Epithelial cell of prostate (primary cell): ENCODE data around the gene RHBG.
A peak's percentile ranks its signal among the peaks of the same experiment; 100 is the strongest.
"Not testable (repeated sequence)": the region's sequence is repeated elsewhere in the genome, so short reads cannot be mapped to it uniquely, and the experiment has no call there.

Source experiments
- DNase-seq: peaks from one replicate; pipeline ENCODE4 v3.0.0-alpha.2; 2011; ENCODE audit warnings: low read depth, low spot score
- H3K27ac ChIP-seq: fragments of 450-650 bp; 2 replicates; pipeline ENCODE4 v1.5.1; 2017; ENCODE audit warnings: mild to moderate bottlenecking

RHBG gene, protein sequence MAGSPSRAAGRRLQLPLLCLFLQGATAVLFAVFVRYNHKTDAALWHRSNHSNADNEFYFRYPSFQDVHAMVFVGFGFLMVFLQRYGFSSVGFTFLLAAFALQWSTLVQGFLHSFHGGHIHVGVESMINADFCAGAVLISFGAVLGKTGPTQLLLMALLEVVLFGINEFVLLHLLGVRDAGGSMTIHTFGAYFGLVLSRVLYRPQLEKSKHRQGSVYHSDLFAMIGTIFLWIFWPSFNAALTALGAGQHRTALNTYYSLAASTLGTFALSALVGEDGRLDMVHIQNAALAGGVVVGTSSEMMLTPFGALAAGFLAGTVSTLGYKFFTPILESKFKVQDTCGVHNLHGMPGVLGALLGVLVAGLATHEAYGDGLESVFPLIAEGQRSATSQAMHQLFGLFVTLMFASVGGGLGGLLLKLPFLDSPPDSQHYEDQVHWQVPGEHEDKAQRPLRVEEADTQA

DNA sequence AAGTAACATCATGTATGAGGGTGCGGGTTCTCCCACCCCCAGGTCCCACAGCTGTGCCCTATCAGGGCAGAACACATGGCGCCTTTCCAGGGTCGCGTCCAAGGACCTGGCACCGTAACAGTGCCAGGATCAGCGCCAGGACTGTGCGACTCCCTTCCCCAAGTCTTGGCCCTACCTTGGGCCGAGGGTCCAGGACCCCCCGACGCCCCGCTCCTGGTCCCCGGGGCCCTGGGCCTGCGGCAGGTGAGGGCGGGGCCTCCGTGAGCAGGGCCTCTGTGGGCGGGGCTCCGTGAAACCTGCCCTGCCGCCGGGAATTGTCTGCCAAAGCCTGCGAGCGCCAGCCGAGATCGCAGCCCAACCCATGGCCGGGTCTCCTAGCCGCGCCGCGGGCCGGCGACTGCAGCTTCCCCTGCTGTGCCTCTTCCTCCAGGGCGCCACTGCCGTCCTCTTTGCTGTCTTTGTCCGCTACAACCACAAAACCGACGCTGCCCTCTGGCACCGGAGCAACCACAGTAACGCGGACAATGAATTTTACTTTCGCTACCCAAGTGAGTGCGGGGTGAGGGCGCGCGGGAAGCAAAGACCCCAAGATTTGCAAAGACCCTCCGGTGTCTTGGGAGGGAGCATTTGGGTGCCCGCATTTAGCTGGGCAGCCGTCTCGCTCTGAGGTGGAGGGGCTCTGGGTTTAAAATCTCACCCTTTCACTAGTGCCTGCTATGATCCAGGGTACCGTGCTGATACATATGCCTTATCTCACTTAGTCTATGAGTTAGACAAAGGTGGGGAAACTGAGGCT lies at the start of gene RHBG:
Gene RHBG, plus strand, starts transcription at position 323 of the 796 bp plus-strand sequence. Its CDS starts 39 bp downstream, at position 362.
- DNase-seq: no peak
- H3K27ac ChIP-seq: no peak within 1 kb of the TSS

DNA sequence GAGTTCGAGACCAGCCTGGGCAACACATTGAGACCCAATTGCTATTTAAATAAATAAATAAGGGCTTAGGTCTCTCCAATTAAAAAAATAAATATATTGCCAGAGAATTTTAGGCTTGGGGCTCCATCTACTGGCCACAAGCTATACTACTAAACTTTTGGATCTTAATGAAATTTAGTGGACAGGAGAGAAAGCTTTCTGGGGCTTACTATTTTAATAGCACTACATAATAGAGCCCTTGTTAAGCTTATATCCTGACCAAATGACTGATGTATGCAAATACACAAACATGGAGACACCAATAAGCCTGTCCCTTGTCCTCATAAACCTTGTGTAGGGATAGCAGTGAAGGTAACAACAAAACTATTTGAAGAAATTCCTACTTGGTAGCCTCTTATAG lies 49.3 kb upstream of the RHBG start:
- no peak overlapping the region for H3K27ac ChIP-seq
- no peak for DNase-seq

DNA sequence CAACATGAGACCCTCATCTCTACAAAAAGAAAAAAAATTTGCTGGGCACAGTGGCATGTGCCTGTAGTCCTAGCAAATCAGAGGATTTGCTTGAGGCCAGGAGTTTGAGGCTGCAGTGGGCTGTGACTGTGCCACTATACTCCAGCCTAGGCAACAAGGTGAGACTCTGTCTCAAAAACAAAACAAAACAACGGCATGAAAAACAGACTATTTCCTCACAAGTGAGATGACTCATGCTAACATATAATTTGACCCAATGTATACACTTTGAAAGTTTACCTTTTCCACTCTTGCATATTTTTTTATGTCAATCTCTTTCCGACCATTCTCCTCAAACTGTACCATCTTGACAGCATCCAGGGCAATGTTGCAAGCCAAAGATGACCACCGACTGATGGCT lies 48.5 kb upstream of the RHBG start:
- H3K27ac ChIP-seq: no peak overlapping the region

DNA sequence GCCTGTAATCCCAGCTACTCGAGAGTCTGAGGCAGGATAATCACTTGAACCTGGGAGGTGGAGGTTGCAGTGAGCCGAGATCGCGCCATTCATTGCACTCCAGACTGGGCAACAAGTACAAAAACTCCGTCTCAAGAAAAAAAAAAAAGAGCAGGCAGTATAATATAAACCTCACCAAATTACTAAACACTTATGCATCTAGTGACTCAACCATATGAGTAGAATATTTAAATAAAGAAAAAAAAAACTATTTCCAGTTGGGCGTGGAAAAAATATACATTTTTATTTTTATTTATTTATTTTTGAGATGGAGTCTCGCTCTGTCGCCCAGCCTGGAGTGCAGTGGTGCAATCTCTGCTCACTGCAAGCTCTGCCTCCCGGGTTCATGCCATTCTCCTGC lies 45.8 kb upstream of the RHBG start:
- DNase-seq: not testable (repeated sequence)
- peak overlapping the region; percentile 17 for H3K27ac ChIP-seq

More for the DNA sequence above, 48.5 kb upstream of the RHBG start:
- no peak for DNase-seq

DNA sequence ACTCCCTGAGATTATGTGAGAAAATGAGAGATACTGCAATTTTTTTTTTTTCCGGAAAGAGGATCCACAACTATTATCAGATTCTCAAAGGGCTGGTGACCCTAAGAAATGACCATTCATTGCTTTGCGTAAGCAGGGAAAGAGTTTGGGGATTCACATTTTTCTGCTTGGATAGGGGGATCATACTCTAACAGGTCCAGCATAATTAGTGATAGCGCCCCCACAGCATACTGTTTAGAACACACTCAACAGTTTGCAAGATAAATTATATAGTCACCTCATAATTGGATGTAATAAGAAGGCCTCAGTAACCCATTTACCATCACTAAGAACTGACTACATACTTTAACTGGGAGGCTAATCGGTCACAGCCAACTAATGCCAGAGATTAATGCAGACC lies 32.8 kb upstream of the RHBG start:
- DNase-seq: no peak
- H3K27ac ChIP-seq: no peak overlapping the region

DNA sequence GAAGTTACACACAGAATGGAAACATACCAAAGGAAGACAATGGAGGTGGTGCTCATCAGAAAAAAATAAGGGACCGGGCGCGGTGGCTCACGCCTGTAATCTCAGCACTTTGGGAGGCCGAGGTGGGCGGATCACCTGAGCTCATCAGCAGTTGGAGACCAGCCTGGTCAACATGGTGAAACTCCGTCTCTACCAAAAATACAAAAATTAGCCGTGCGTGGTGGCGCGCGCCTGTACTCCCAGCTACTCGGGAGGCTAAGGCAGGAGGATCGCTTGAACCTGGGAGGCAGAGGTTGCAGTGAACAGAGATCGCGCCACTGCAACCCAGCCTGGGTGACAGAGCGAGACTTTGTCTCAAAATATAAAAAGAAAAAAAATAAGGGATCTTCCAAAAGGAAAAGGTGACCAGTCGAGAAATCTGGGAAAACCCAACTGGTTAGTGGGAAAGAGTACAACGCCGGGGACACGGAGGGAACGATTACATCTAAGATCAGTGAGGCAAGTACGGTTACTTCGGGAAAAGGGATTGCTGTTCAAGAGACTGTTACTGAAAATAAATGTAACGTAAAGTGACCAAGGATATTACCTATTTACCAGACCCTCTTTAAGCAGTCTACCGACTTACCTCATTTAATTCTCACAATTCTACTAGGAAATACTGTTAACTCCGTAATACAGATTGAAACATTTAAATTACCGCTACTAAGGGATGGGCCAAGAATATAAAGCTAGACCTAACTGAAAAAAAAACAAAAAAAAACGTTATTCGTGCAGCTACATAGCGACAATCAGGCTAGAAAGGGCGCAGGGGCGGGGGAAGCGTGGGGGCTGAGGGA lies 31.7 kb upstream of the RHBG start:
- no peak for DNase-seq
- peak overlapping the region; percentile 76 for H3K27ac ChIP-seq

DNA sequence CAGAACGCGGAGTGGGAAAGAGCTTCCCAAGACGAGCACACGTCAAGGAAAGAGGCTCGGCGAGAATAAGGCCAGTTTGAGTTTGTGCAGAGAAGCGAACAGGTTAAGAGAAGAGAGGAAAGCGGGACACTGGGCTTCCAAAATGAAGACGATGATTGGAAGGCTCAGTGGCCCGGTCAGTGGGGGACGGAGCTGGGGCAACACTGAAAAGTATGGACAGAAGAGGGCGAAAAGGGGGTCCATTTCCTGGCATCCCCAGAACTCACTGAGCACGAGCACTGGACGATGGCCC lies 31.2 kb upstream of the RHBG start:
- H3K27ac ChIP-seq: peak overlapping the region; percentile 76
- no peak for DNase-seq

DNA sequence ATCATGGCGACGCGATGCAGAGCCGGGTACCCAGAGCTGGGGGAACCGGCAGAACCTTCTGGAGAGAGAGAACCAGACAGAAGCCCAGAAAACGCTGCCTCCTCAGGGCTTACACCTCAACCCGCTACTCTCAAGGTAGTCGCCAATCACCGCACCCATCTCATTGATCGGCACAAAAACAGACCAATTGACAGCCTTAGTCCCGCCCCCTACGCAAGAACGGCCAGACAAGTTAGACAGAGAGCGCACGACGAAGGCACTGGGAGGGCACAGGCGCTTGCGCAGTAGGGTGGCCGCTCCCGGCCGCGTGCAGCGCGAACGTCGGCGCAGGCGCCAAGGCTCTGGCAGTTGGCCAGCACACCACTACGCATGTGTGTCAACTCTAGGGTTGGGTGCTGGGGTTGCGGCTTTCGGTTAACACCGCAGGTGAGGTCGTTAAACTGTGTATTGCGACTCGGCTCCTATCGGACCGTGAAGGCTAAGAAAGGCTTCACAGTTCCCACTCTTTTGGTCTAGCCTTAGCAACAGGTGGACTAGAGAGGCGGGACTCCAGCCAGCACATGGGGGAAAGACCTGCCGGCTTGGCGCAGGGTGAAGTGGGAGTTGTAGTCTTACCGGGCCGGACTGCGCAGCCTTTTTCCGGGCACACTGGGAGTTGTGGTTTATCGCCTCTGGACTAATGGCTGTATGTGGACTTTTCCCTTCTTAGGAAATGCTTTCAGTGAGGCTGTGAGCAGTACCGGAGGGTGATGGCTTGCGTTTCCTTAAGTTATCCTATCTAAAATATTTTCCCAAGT lies 30.6 kb upstream of the RHBG start, which contains the start of the genes CCT3 and TSACC:
Gene CCT3, minus strand, starts transcription at position 113 of the 797 bp plus-strand sequence. Its CDS starts 108 bp downstream, at position 5.
Gene TSACC, plus strand, starts transcription at position 347 of the 797 bp plus-strand sequence. CDS start 1,232 bp downstream, outside the sequence.
- H3K27ac ChIP-seq: peak within 1 kb of the TSS; percentile 76
- peak; percentile 99 for DNase-seq

DNA sequence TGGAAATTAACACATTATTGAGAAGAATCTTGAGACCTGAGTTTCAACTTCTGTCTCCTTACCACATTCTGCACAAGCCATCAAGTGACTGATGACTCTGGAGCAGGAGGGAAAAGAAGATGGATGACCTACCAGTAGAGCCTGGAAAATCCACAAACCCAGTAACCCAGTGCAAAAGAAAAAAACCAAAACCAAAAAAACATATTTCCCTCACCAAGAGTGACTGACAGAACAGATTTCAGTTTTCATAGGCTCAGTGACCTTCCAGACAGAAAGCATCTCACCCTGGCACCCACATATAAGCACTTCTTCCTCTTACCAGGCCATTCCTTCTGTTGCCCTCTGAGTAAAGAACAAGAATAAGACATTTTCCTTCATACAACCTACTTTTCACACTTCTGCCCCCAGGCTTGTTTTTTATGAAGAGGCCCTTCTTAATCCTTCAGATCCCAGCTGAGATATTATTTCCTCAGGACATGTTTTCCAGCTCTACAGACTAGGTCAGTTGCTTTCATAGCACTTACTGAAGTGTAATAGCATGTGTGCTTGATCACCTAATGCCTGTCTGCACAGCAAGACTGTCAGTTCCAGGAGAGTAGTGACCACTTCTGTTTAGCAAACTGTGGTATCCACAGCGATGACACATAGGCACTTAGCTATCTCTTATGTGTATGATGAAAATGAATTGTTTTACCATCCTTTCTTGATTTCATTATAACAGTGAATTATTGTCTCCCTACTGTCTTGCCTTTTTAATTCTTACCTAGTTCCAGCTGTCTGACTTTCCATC lies 26.6 kb upstream of the RHBG start:
- no peak for DNase-seq
- H3K27ac ChIP-seq: no peak overlapping the region

DNA sequence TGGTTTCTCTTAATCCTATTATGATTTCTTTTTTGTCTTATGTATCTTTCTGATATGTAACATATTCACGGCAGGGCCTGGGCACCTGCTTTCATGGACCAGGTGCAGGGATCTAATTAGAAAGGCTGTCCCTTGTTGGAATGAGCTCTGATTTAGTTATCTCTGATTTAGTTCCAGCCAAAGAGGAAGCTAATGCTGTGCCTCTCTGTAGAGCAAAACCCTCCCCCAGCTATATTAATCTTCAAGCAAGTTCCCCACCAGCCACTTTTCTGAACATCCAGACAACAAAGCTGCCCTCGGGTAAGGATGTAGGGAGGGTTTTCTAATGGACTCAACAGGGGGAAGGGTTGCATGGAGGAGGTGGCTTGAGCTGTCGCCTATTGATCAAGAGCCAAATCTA lies 24.6 kb upstream of the RHBG start:
- no peak overlapping the region for H3K27ac ChIP-seq
- DNase-seq: no peak

DNA sequence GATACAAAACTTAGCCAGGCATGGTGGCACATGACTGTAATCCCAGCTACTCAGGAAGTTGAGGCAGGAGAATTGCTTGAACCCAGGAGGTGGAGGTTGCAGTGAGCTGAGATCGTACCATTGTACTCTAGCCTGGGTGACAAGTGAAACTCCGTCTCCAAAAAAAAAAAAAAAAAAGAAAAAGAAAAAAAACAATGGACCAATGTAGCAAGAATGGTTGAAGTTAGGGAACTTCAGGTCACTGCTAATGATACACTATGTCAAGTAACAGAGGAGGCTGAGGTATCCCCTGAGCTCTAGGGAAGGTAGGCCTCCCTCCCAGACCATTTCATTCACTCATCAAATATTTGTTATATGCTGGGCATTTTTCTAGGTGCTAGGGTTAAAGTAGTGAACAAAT lies 23.0 kb upstream of the RHBG start:
- not testable (repeated sequence) for DNase-seq, H3K27ac ChIP-seq

DNA sequence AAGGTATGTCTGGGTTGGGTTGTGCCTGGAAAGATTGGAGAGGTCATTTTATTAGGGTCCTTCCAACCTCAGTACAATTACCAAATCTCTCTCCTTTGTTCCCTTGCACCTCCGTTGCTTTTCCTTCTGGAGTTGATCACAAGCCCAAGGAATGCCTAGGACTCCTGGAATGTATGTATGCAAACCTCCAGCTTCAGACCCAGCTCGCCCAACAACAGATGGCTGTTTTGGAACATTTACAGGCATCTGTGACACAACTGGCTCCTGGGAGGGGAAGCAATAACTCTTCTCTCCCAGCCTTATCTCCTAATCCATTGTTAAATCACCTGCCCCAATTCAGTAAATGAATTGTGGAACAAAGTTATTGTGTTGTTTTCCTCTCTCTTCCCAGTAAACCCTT lies 22.4 kb upstream of the RHBG start:
- DNase-seq: no peak
- H3K27ac ChIP-seq: no peak overlapping the region

DNA sequence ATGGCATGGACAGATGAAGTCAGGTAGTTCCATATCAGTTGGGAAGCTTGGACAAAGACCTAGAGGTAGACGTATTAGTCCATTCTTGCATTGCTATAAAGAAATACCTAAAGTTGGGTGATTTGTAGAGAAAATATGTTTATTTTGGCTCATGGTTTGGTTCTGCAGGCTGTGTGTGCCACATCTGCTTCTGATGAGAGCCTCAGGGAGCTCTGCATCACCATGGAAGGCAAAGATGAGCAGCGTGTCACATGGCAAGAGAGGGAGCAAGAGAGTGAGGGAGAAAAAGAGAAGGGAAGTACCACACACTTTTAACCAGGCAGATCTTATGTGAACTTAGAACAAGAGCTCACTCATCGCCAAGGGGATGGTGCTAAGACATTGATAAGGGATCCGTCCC lies 21.7 kb upstream of the RHBG start:
- no peak for DNase-seq
- no peak overlapping the region for H3K27ac ChIP-seq

DNA sequence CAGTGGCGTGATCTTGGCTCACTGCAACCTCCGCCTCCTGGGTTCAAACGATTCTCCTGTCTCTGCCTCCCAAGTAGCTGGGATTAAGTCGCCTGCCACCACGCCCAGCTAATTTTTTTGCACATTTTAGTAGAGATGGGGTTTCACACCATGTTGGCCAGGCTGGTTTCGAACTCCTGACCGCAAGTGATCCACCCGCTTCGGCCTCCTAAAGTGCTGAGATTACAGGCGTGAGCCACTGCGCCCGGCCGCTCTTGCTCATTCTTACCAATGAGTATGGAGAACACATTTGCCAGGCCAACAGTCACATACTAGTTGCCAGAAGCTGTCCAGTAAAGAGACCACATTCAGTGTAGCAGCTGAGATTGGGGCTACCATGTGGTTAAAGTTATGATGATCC lies 16.5 kb upstream of the RHBG start:
- DNase-seq: not testable (repeated sequence)

DNA sequence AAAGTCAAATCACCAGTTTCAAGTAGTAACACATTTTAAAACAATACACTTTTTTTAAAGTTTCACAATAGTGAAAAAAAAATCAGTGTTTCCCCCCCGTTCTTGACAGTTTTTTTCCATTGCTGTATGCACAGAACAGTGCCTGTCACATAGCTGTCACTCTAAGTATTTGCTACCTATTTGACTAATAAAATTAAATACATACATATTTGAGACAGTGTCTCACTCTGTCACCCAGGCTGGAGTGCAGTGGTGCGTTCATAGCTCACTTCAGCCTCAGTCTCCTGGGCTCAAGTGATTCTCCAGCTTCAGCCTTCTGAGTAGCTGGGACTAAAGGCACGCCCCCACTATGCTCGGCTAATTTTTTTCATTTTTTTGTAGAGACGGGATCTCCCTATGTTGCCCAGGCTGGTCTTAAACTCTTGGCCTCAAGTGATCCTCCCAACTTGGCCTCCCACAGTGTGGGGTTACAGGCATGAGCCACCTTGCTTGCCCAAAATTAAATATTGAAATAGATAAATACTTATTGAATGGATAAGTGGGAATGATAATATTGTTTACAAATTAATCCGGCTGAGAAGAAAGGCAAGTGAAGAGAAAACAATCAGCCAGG lies 12.6 kb upstream of the RHBG start:
- H3K27ac ChIP-seq: no peak overlapping the region
- DNase-seq: no peak

More for the DNA sequence above, 16.5 kb upstream of the RHBG start:
- H3K27ac ChIP-seq: not testable (repeated sequence)

DNA sequence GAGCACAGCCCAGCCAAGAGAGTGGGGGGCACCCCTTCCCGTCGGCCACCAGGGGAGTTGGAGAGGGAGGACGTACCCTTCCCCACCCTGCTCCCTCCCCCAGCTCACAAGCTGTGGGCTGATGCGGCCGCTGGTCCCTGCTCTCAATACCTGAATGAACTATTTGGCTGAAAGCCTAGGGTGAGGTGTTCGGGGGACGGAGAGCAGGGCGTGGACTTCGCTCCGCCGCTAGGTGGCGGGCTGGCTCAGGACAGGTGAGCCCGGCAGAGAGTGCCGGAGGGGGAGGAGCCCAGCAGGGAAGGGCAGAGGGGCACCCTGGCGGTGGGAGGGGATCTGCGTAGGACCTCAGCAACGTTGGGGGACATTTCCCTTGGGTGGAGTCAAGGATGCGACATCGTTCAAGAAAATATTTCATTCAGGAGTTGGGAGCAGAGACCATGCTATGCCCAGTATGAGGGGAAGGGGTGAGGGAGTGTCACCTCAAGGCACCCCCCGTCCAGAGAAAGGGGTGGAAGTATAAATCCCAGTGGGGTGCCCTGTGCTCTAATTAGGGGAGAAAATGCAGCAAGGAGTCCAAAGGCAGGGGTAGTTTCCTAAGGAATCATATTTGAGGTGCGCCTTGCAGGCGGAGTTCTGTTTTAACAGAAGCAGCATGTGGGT lies 12.0 kb upstream of the RHBG start:
- no peak overlapping the region for H3K27ac ChIP-seq
- no peak for DNase-seq

DNA sequence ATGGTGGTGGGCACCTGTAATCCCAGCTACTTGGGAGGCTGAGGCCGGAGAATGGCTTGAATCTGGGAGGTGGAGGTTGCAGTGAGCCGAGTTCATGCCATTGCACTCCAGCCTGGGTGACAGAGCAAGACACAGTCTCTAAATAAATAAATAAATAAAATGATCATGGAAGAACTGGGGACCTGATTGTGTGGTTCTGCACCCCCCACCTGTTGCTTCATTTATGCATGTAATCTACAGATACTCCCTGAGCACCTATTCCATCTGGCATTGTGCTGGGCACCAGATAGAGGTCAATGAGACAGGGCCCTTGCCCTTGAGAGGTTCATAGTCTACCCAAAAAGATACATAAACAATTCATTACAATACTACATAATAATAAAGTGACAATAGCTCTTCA lies 11.0 kb upstream of the RHBG start:
- no peak overlapping the region for H3K27ac ChIP-seq
- no peak for DNase-seq

DNA sequence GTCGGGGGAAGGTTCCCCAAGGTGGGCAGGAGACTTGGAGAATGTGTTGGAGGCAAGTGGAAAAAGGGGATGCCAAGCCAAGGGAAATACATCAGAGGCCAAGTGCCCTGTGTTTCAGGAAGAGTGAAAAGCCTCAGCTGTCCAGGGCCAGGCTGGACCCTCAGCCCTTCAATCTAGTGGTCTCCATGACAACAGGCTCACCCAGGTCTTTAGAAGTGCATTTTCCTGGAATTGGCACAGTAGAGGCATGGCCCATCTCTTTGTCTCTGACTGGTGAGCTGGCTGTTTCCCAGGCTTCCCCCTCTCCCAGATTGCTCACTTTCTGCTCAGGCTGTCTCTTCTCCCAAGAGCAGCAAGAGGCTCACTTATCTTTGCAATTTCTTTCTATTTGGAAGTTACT lies 10.4 kb upstream of the RHBG start:
- H3K27ac ChIP-seq: no peak overlapping the region
- DNase-seq: no peak
